Peyer's patch (tissue), 4 donors: ENCODE results near the gene CNTRL. TPM values are rescaled to one million over a fixed set of nuclear protein-coding genes. Genes with fewer than 3 reads are reported as not detected.

ENCODE experiments used
- DNase-seq, 3 donors: peaks; one replicate each; pipeline ENCODE4 v3.0.0-alpha.2; 2017 to 2019
- H3K27ac ChIP-seq, 4 donors: fragments of 200-600 bp; sonication (generic); one replicate each; pipeline ENCODE4 v1.5.1; 2016 to 2019
- H3K27me3 ChIP-seq, 2 donors: fragments of 200-600 bp; sonication (generic); one replicate each; pipeline ENCODE4 v1.5.1; 2019
- H3K36me3 ChIP-seq, 3 donors: fragments of 200-600 bp; sonication (generic); one replicate each; pipeline ENCODE4 v1.5.1; 2016 to 2019
- H3K4me1 ChIP-seq, 4 donors: fragments of 200-600 bp; sonication (generic); one replicate each; pipeline ENCODE4 v1.5.1; 2016 to 2019
- H3K4me3 ChIP-seq, 4 donors: fragments of 200-600 bp; sonication (generic); 1 replicate in 3 of 4; 2 replicates in 1 of 4; pipeline ENCODE4 v1.5.1; 2016 to 2019; ENCODE audit warnings: mild to moderate bottlenecking in 1 of 4
- H3K9me3 ChIP-seq, 4 donors: fragments of 200-600 bp; sonication (generic); one replicate each; pipeline ENCODE4 v1.5.1; 2016 to 2019; ENCODE audit warnings: mild to moderate bottlenecking in 1 of 4
- CTCF ChIP-seq, 6 experiments: fragments of 450-650 bp in 4 of 6; fragments of 200-600 bp in 2 of 6; sonication (generic) in 1 of 6; IDR thresholded peaks; one replicate each; pipeline ENCODE4 v1.5.1; 2017 to 2019; ENCODE audit warnings: antibody characterized with exemption in 6 of 6, mild to moderate bottlenecking in 3 of 6, moderate library complexity in 1 of 6
- POLR2A ChIP-seq, 2 donors: fragments of 450-650 bp; IDR thresholded peaks; one replicate each; pipeline ENCODE4 v1.5.1; 2017; ENCODE audit warnings: antibody characterized with exemption in 2 of 2, mild to moderate bottlenecking in 2 of 2, moderate library complexity in 2 of 2
- total RNA-seq, 4 donors: library from RNA; depleted of rRNA; stranded (reverse); fragments of >200 nt; gene quantifications; one replicate each; pipeline ENCODE4 v1.1.0, GENCODE V29; 2016

Gene CNTRL
- total RNA-seq, 4 donors from 2014 or later, result 5.1 to 113 (median 13.7) TPM

DNA sequence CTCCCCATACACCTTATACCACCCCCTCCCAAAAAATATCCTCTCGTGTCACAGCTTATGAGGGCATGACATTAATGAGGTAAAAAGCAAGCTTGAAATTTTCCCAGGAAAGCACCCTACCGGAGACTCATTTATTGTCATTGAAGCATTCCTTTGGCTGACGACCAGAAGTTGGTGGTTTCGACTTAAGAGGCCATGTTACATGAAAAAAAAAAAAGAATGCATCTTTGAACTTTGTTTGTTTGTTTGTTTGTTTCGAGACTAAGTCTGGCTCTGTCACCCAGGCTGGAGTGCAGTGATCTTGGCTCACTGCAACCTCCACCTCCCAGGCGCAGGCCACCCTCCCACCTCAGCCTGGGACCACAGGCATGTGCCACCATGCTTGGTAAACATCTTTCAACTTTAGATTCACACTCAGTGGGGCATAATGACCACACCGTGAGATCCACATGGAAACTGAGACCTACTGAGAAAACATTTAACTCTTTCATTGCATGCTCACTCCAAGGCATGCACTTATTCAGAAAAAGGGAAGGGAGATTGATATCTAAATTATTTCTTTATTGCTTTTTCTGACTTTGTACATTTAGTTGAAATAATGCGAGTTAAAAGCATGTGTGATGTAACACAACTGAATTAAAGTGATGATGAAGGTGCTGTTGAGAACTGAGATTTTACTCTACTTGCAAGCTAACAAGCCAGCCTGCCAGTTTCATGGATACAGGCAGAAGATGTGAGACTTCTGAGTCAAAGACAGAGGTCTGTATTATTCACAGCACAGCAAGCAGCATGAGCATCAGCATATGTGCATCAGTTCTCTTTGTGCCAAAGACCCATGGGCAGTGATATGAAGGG lies 132.0 kb downstream of the CNTRL start:
- no peak for DNase-seq
- no peak for TF ChIP-seq POLR2A (IDR thresholded peaks at IDR 0.05)
- no peak for TF ChIP-seq CTCF (IDR thresholded peaks at IDR 0.05)

DNA sequence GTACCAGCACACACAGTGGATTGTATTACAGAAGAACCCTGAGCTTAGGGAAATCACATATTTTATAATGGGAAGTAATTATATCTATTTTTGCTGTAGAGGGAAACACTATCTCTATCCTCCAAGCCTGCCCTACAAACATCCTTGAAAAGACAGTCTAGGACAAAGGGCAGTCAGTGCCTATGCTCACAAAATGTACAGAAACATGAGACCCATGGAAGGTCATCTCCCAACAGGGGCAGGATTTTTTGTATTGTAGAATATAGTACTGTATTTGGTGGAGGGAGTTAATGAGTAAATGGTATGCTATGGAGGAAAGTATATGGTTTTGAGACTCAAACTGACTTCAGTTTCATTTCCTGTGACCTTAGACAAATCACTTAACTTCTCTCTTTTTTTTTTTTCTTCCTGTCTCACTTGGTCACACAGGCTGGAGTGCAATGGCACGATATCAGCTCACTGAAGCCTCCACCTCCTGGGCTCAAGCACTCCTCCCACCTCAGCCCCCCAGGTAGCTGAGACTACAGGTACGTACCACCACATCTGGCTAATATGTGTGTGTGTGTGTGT lies 132.7 kb downstream of the CNTRL start:
- peak in 1 of 3 donors; percentile 44 for DNase-seq
- H3K9me3 ChIP-seq, result no peaks in the 10 kb centered on the region
- no peak for TF ChIP-seq CTCF (IDR thresholded peaks at IDR 0.05)
- no peak for TF ChIP-seq POLR2A (IDR thresholded peaks at IDR 0.05)

More for the DNA sequence above, 132.0 kb downstream of the CNTRL start:
- Histone ChIP-seq H3K36me3 (no peaks in the 10 kb centered on the region), H3K9me3 (no peaks in the 10 kb centered on the region), H3K4me3 (no peak overlapping the region), H3K27me3 (no peaks in the 10 kb centered on the region), H3K4me1 (no peaks in the 10 kb centered on the region), H3K27ac (peak overlapping the region in 1 of 4 donors; percentile 63)

DNA sequence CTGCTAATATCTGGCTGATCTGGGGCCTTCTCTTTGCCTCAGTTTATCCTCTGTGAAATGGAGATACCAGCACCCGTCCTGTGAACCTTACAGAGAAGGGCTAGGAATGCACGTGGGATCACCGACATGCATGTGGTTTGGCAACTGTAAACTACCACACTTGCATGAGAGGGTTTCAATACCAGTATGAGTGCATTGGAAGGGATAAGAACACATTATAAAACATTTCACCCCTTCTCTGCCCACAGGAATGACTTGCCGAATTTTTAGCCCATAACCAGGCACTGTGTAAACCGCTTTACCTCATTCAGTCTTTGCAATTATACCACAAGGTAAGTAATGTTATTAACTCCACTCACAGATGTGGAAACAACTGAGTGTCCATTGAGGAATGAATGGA lies 135.8 kb downstream of the CNTRL start:
- Histone ChIP-seq H3K27me3 (no peaks in the 10 kb centered on the region), H3K4me1 (no peaks in the 10 kb centered on the region), H3K9me3 (no peaks in the 10 kb centered on the region), H3K36me3 (no peaks in the 10 kb centered on the region), H3K4me3 (no peak overlapping the region), H3K27ac (no peak overlapping the region)
- no peak for DNase-seq
- TF ChIP-seq CTCF (IDR thresholded peaks at IDR 0.05) (no peak), POLR2A (IDR thresholded peaks at IDR 0.05) (no peak)

More for the DNA sequence above, 132.7 kb downstream of the CNTRL start:
- Histone ChIP-seq H3K27ac (peak overlapping the region in 1 of 4 donors; percentile 63), H3K4me1 (no peaks in the 10 kb centered on the region), H3K27me3 (no peaks in the 10 kb centered on the region), H3K4me3 (no peak overlapping the region), H3K36me3 (no peaks in the 10 kb centered on the region)

DNA sequence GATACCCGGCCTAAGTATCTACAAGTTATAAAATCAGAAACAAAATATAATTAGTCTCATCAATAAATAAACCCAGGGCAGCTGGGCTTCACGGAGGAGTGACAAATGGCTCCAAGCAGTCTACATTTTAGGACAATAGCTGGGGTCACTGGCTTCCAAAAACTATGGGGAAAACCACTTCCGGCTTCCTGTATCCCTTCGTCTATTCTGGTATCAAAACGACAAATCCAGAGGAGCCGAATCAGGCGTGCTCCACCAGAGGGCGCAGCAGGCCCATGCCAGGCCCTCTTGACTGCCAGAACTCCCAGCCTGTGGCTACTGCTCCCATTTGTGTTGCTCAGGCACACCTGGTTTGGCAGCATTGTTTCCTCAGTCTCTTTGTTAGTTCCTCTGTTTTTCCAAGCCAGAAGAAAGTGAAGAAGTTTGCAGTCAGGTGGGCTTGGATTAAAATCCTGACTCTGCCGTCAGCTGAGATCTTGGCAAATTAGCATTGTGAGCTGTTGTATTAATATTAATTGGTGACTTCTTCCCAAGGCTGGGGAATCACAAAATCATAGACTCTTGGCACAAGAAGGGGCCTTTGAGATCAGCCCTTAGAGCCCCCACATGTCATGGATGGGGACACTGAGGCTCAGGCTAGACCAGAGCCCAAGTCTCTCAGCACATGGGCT lies 138.5 kb downstream of the CNTRL start:
- Histone ChIP-seq H3K27me3 (no peaks in the 10 kb centered on the region), H3K36me3 (no peaks in the 10 kb centered on the region), H3K4me3 (no peak overlapping the region), H3K4me1 (no peaks in the 10 kb centered on the region), H3K9me3 (no peaks in the 10 kb centered on the region), H3K27ac (peak overlapping the region in 1 of 4 donors; percentile 20)
- peak; percentile 64 to 93 (median 92) for TF ChIP-seq CTCF (IDR thresholded peaks at IDR 0.05)
- no peak for TF ChIP-seq POLR2A (IDR thresholded peaks at IDR 0.05)
- DNase-seq, result peak; percentile 67 to 93 (median 91)

DNA sequence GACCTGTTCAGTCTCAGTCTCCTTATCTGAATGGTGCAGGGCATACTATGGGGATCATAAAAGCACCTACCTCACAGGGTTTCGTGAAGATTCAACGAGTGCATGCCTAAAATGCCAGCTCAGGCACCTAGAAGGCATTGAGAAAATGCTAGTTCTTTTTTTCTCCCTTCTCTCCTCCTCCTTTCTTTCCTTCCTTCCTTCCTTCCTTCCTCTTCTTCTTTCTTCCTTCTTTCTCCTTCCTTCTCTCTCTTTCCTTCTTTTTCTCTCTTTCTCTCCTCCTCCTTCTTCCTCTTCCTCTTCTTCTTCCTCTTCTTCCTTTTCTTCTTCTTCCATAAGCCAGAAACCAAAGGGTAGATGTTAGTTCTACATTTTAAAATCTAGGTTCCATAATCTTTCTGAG lies 139.2 kb downstream of the CNTRL start:
- Histone ChIP-seq H3K4me1 (no peaks in the 10 kb centered on the region), H3K27ac (no peak overlapping the region), H3K4me3 (no peak overlapping the region), H3K36me3 (no peaks in the 10 kb centered on the region), H3K27me3 (no peaks in the 10 kb centered on the region), H3K9me3 (no peaks in the 10 kb centered on the region)
- no peak for DNase-seq
- TF ChIP-seq POLR2A (IDR thresholded peaks at IDR 0.05) (no peak), CTCF (IDR thresholded peaks at IDR 0.05) (no peak)
